Kidney epithelial cell (primary cell): Measurements from ENCODE around the gene EIF2AK3. TPM values are rescaled to one million over a fixed set of nuclear protein-coding genes. Genes with fewer than 3 reads are reported as not detected.
"Not testable (repeated sequence)": the region's sequence is repeated elsewhere in the genome, so short reads cannot be mapped to it uniquely, and the experiment has no call there.

ENCODE experiments used
- DNase-seq: peaks from one replicate; pipeline ENCODE4 v3.0.0-alpha.2; 2010; ENCODE audit warnings: low read depth
- H3K27me3 ChIP-seq: 2 replicates; pipeline ENCODE4 v1.6.0; 2011; ENCODE audit warnings: low read length; ENCODE audit not compliant: control insufficient read depth, insufficient read depth
- H3K36me3 ChIP-seq: 2 replicates; pipeline ENCODE4 v1.5.1; 2011; ENCODE audit warnings: low read length; ENCODE audit not compliant: control insufficient read depth, insufficient read depth
- H3K4me3 ChIP-seq: 2 replicates; pipeline ENCODE4 v1.5.1; 2011; ENCODE audit warnings: low read depth, mild to moderate bottlenecking, control low read depth, low read length
- total RNA-seq: library from RNA; depleted of rRNA; stranded (reverse); fragments of >200 nt; gene quantifications from 2 replicates; pipeline ENCODE4 v1.2.3, GENCODE V29; 2015
- TF ChIP-seq, protein P1 (sequence below): IDR thresholded peaks from 2 replicates; pipeline ENCODE4 v1.5.1; 2011; ENCODE audit warnings: mild to moderate bottlenecking, moderate library complexity, low read length, control low read depth, inconsistent platforms; ENCODE audit not compliant: insufficient read depth, poor library complexity, severe bottlenecking

EIF2AK3 gene
- total RNA-seq, 1 donor from 2014 or later: 11.9 TPM

DNA sequence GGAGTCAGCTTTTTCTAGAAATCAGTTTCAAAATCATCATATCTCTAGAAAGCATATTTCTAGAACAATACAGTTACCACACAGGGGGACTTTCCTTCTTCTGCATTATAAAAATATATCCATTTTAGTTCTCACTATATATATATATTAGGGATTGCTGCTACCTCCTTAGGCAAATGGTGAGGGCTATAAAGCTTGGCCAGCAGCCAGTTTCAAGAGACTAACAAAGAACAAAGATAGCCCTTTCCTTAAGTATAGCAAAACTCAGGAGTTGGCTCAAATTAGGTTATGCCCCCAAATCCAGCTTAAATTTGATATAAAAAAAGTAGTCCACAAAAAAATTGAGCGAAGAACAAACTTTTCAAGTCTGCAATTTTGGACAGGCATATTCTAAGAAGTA, 70.0 kb downstream of the EIF2AK3 start:
- H3K27me3 ChIP-seq: no peaks in the 10 kb centered on the region
- TF ChIP-seq, protein P1, sequence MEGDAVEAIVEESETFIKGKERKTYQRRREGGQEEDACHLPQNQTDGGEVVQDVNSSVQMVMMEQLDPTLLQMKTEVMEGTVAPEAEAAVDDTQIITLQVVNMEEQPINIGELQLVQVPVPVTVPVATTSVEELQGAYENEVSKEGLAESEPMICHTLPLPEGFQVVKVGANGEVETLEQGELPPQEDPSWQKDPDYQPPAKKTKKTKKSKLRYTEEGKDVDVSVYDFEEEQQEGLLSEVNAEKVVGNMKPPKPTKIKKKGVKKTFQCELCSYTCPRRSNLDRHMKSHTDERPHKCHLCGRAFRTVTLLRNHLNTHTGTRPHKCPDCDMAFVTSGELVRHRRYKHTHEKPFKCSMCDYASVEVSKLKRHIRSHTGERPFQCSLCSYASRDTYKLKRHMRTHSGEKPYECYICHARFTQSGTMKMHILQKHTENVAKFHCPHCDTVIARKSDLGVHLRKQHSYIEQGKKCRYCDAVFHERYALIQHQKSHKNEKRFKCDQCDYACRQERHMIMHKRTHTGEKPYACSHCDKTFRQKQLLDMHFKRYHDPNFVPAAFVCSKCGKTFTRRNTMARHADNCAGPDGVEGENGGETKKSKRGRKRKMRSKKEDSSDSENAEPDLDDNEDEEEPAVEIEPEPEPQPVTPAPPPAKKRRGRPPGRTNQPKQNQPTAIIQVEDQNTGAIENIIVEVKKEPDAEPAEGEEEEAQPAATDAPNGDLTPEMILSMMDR: no peak
- H3K36me3 ChIP-seq: no peaks in the 10 kb centered on the region
- no peak for DNase-seq
- no peak overlapping the region for H3K4me3 ChIP-seq

DNA sequence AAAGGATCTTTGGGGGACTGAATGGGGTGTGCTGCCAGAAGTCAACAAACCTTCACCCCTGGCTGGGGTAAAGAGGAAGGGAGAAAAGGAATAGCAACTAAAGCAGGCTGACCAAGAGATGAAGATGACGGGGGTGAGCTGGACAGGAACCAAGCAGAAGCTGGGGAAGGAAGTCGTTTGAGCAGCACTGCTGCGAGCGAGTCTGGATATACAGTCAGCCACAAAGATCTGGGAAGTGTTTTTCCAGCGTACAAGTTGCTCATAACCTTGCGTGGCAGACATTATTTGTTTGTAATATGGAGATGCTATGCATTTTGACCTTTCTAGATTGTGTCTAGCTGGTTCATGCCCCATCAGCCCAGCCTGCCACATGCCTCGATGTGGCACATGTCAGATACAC, 71.2 kb downstream of the EIF2AK3 start:
- TF ChIP-seq, protein P1: no peak
- Histone ChIP-seq H3K4me3 (no peak overlapping the region), H3K36me3 (no peaks in the 10 kb centered on the region), H3K27me3 (no peaks in the 10 kb centered on the region)
- DNase-seq: no peak

DNA sequence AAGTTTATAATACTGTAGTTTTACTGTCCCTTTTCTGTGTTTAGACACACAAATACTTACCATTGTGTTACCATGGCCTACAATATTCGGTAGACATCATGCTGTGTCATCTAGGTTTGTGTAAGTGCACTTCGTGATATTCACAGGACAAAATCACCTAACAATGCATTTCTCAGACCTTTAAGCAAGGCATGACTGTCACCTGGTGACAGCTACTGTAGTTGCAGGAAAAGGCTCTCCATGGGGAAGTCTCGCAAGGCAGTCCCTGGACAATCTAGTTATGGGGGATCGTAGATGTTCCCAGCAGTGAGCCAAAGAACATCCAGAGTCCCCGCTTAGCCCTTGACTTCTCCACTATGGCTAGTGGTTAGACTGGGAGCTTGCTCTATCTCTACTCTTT, 73.1 kb downstream of the EIF2AK3 start:
- no peak overlapping the region for H3K4me3 ChIP-seq
- peaks cover 6% of the 10 kb centered on the region for H3K27me3 ChIP-seq
- DNase-seq: no peak
- TF ChIP-seq, protein P1: peak; percentile 19
- no peaks in the 10 kb centered on the region for H3K36me3 ChIP-seq

DNA sequence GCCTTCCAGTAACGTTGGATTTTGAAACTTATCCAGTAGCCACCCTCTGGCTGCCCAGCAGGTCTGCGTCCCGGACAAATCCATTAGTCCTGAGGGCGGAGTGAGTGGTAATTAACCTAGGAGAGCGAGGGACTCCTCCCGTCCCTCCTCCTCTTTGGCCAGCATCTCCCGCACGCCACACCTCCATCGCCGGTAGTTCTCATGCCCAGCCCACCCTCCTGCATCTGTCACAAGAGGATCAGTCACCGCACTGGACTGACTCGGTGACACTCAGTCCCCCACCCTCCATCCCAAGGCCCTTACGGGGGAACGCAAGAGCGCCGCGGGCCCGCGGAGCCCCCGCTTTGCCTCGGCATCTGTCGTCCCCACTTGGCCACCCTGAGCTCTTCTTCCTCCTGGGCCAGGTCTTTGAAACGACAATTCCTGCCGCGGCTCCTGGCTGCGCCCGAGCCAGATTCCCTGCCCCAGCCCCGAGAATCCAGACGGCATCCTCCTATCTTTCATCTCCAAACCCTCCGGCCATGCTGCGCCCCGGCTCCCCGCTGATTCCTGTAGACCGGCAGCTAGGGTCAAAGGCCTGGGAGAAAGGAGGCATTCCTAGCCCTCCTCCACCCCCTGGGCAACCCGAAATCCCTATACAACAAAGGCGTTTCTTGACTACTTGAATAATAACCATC, 77.5 kb downstream of the EIF2AK3 start:
- H3K4me3 ChIP-seq: peak overlapping the region; percentile 25
- TF ChIP-seq, protein P1: no peak
- DNase-seq: no peak

DNA sequence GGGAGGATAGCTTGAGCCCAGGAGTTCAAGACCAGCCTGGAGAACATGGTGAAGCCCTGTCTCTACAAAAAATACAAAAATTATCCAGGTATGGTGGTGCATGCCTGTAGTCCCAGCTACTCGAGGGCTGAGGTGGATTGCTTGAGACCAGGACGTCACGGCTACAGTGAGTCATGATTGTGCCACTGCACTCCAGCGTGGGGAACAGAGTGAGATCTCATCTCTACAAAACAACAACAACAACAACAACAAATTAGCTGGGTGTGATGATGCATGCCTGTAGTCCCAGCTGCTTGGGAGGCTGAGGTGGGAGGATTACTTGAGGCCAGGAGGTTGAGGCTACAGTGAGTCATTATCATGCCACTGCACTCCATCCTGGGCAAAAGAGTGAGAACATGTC, 81.0 kb downstream of the EIF2AK3 start:
- H3K36me3 ChIP-seq, DNase-seq: not testable (repeated sequence)

More for the DNA sequence above, 77.5 kb downstream of the EIF2AK3 start:
- Histone ChIP-seq H3K36me3 (no peaks in the 10 kb centered on the region), H3K27me3 (peaks cover 6% of the 10 kb centered on the region)

DNA sequence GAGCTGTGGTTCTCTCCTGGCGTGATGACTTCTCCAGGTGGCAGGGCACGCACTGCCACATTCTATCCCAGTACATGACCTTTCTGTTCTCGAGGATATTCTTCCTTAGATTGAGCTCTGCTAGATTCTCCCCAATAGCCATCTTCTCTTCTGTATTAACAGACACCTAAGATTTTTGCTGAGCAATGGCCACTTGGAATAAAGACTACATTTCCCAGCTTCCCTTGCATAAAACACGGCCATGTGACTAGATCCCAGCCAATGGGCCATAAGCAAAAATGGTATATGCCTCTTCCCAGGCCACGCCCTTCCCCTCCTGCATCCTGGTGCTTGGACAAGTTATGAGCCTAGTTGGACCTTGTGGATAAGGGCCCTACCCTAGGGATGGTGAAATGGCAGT, 82.1 kb downstream of the EIF2AK3 start:
- TF ChIP-seq, protein P1: no peak
- no peaks in the 10 kb centered on the region for H3K36me3 ChIP-seq
- peaks cover 6% of the 10 kb centered on the region for H3K27me3 ChIP-seq
- DNase-seq: no peak
- no peak overlapping the region for H3K4me3 ChIP-seq

More for the DNA sequence above, 81.0 kb downstream of the EIF2AK3 start:
- not testable (repeated sequence) for H3K4me3 ChIP-seq, H3K27me3 ChIP-seq
